Peyer's patch (tissue), 4 donors: Measurements from ENCODE around the gene PRSS50.

ENCODE experiments used
- CTCF ChIP-seq, 6 experiments: fragments of 450-650 bp in 4 of 6; fragments of 200-600 bp in 2 of 6; sonication (generic) in 1 of 6; IDR thresholded peaks; one replicate each; pipeline ENCODE4 v1.5.1; 2017 to 2019; ENCODE audit warnings: antibody characterized with exemption in 6 of 6, mild to moderate bottlenecking in 3 of 6, moderate library complexity in 1 of 6
- POLR2A ChIP-seq, 2 donors: fragments of 450-650 bp; IDR thresholded peaks; one replicate each; pipeline ENCODE4 v1.5.1; 2017; ENCODE audit warnings: antibody characterized with exemption in 2 of 2, mild to moderate bottlenecking in 2 of 2, moderate library complexity in 2 of 2

- TF ChIP-seq CTCF (IDR thresholded peaks at IDR 0.05) (no peak), POLR2A (IDR thresholded peaks at IDR 0.05) (no peak)
Measured at GRCh38 chr3:46666453-46666845, 51.2 kb downstream of the PRSS50 start.
